Measurements from ENCODE around the gene SLC35E1. TPM values are rescaled to one million over a fixed set of nuclear protein-coding genes. Genes with fewer than 3 reads are reported as not detected.

Gene SLC35E1
- total RNA-seq, 1 experiment from 2014 or later, result 61.0 TPM

DNA sequence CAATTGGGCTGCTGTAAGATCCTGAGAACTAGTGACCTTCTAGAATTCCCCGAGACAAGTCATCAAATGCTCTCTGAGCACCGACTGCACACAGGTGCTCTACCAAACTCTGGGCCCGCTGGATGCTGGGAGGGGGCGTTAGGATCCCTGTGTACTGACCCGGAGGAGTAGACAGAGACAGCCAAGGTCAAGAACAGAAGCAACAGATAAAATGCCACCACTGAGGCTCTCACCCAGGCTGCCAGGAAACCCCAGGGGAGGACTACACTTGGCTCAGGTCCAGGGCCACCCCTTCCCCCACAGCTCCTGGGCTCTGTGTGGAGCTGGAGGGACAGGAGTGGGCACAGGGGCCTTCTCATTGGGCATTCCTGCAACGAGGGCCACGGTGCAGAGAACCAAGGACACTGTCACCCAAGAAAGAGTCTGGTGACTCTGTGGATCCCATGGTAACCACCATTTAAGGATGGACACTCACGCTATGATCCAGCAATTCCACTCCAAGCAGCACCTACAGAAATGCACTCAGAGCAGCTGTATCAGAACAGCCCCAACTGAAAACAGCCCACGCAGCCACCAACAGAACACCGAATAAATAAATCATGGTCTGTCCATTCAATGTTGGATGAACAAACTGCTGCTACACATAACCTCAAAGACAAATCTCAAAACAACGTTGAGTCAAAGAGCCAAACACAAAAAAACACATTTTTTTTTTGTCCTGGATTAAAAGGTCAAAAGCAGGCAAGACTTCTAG is 16.8 kb upstream of the SLC35E1 start:
- H3K4me3 ChIP-seq, result no peak overlapping the region
- peaks cover 18% of the 10 kb centered on the region for H3K4me1 ChIP-seq (replicated peaks; ENCODE audit: insufficient read depth)
- no peaks in the 10 kb centered on the region; the same call in 1 of the 2 replicates for H3K9me3 ChIP-seq (ENCODE audit: insufficient read depth, low read depth)
- no peak for DNase-seq
- POLR2A ChIA-PET (ENCODE audit: unreplicated experiment), result no interaction called here
- H3K9me2 ChIP-seq (ENCODE audit: insufficient read depth), result no peaks in the 10 kb centered on the region
- peaks cover 8% of the 10 kb centered on the region; the same call in 1 of the 2 replicates for H3F3A ChIP-seq (ENCODE audit: insufficient read depth, low read depth)
- no peak overlapping the region for H3K27ac ChIP-seq
- intact Hi-C loops (cut with micrococcal nuclease; ENCODE audit: unreplicated experiment), result no loop called here
- no peaks in the 10 kb centered on the region for H3K27me3 ChIP-seq (ENCODE audit: insufficient read depth, low read depth)
- no TSS peak for BruUV-seq (replicated peaks)
- no peak overlapping the region for H3K4me2 ChIP-seq
- peaks cover 92% of the 10 kb centered on the region for H4K20me1 ChIP-seq (ENCODE audit: insufficient read depth)
- H3K36me3 ChIP-seq (ENCODE audit: low read depth), result no peaks in the 10 kb centered on the region
- TF ChIP-seq EZH2 (IDR thresholded peaks at IDR 0.05; ENCODE audit: low read depth), result no peak
- TF ChIP-seq, protein P1, sequence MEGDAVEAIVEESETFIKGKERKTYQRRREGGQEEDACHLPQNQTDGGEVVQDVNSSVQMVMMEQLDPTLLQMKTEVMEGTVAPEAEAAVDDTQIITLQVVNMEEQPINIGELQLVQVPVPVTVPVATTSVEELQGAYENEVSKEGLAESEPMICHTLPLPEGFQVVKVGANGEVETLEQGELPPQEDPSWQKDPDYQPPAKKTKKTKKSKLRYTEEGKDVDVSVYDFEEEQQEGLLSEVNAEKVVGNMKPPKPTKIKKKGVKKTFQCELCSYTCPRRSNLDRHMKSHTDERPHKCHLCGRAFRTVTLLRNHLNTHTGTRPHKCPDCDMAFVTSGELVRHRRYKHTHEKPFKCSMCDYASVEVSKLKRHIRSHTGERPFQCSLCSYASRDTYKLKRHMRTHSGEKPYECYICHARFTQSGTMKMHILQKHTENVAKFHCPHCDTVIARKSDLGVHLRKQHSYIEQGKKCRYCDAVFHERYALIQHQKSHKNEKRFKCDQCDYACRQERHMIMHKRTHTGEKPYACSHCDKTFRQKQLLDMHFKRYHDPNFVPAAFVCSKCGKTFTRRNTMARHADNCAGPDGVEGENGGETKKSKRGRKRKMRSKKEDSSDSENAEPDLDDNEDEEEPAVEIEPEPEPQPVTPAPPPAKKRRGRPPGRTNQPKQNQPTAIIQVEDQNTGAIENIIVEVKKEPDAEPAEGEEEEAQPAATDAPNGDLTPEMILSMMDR (conservative IDR thresholded peaks at IDR 0.05), result no peak
- no peak overlapping the region for H2AFZ ChIP-seq
- H3K79me2 ChIP-seq (ENCODE audit: low read depth), result peaks cover 96% of the 10 kb centered on the region
- CTCF ChIA-PET, result no interaction called here

DNA sequence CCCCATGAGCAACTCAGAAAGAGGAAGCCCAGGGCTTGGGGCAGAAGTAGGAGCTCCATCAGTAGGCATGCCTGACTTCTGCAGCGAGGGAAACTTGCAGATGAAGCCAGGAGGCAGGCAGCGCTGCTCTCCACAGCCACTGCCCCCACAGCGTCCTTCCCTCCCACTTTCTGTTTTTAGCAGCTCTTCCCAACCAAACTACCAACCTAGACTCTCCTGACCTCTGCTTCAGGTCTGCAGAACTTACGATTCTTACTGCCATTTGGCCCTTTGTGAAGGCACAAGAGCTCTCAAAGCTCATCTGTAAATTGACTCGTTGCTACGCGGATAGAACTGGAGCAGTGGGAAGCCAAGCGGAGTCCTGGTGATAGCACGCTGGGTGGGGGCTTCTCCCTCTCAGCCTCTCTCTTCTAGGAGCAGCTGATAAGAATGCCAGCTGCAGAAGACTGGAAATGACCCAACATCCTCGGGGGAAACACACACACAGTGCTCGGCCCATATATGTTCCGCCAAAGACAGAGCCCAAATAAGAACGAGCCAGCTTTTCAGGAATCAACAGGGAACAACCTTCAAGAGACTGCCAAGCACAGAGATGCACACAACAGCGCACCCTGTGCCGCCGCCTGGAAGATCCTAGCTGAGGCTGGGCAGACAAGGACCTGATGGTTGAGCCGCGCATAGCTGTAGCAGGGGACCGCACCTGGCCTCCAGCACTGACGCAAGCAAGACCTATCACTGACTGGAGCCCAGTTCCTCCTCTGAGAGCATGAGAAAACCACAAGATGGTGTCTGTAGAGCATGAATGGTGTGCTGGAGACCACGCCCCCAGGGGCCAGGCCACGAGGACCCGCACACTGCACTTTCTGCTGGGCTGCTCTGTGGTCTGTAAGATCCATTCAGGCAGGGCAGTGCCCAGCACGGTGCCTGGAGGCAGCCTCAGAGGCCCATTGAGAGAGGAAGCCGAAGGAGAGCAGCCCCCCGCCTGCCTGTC is 15.9 kb upstream of the SLC35E1 start:
- Histone ChIP-seq H3K27me3 (ENCODE audit: insufficient read depth, low read depth) (no peaks in the 10 kb centered on the region), H3K4me2 (no peak overlapping the region), H3K36me3 (ENCODE audit: low read depth) (no peaks in the 10 kb centered on the region), H3K9me3 (ENCODE audit: insufficient read depth, low read depth) (no peaks in the 10 kb centered on the region; the same call in 1 of the 2 replicates), H3K27ac (no peak overlapping the region), H3K4me1 (replicated peaks; ENCODE audit: insufficient read depth) (peaks cover 22% of the 10 kb centered on the region), H3K4me3 (no peak overlapping the region), H3K9me2 (ENCODE audit: insufficient read depth) (no peaks in the 10 kb centered on the region), H2AFZ (no peak overlapping the region), H4K20me1 (ENCODE audit: insufficient read depth) (peaks cover 90% of the 10 kb centered on the region), H3K79me2 (ENCODE audit: low read depth) (peaks cover 96% of the 10 kb centered on the region), H3F3A (ENCODE audit: insufficient read depth, low read depth) (peaks cover 11% of the 10 kb centered on the region; the same call in 1 of the 2 replicates)
- intact Hi-C loops (cut with micrococcal nuclease; ENCODE audit: unreplicated experiment), result no loop called here
- no peak for TF ChIP-seq EZH2 (IDR thresholded peaks at IDR 0.05; ENCODE audit: low read depth)
- TF ChIP-seq, protein P1 (conservative IDR thresholded peaks at IDR 0.05), result no peak
- no TSS peak for BruUV-seq (replicated peaks)
- ChIA-PET POLR2A (ENCODE audit: unreplicated experiment) (interaction anchor here (0.5 kb wide), 1 partner anchor 140 kb away, joined by 3 read pairs; no protein-coding TSS in a partner anchor), CTCF (no interaction called here)
- DNase-seq, result no peak
